Muscle layer of duodenum (tissue), 2 donors: ENCODE results near the gene PPP1R12B.
"Not testable (repeated sequence)": the region's sequence is repeated elsewhere in the genome, so short reads cannot be mapped to it uniquely, and the experiment has no call there.

Experiments used
- H3K27ac ChIP-seq: one replicate; pipeline ENCODE4 v1.7.0; 2013; ENCODE audit warnings: mild to moderate bottlenecking, low read length
- H3K27me3 ChIP-seq: one replicate; pipeline ENCODE4 v1.7.0; 2013; ENCODE audit warnings: low read depth, mild to moderate bottlenecking, control low read depth, low read length
- H3K36me3 ChIP-seq, 2 donors: one replicate each; pipeline ENCODE4 v1.7.0; 2013; ENCODE audit warnings: low read length in 2 of 2, control low read depth in 1 of 2, mild to moderate bottlenecking in 1 of 2; ENCODE audit not compliant: insufficient read depth in 2 of 2, control insufficient read depth in 1 of 2
- H3K4me1 ChIP-seq, 2 donors: one replicate each; pipeline ENCODE4 v1.7.0; 2013; ENCODE audit warnings: low read length in 2 of 2, mild to moderate bottlenecking in 2 of 2, control low read depth in 1 of 2, moderate library complexity in 1 of 2; ENCODE audit not compliant: insufficient read depth in 2 of 2, control insufficient read depth in 1 of 2
- H3K4me3 ChIP-seq, 2 donors: one replicate each; pipeline ENCODE4 v1.7.0; 2013; ENCODE audit warnings: low read length in 2 of 2, low read depth in 1 of 2, mild to moderate bottlenecking in 1 of 2
- H3K9me3 ChIP-seq, 2 donors: one replicate each; pipeline ENCODE4 v1.7.0; 2013; ENCODE audit warnings: low read length in 2 of 2, control low read depth in 1 of 2, mild to moderate bottlenecking in 1 of 2; ENCODE audit not compliant: control insufficient read depth in 1 of 2
- donor health status: healthy.

Gene PPP1R12B

DNA sequence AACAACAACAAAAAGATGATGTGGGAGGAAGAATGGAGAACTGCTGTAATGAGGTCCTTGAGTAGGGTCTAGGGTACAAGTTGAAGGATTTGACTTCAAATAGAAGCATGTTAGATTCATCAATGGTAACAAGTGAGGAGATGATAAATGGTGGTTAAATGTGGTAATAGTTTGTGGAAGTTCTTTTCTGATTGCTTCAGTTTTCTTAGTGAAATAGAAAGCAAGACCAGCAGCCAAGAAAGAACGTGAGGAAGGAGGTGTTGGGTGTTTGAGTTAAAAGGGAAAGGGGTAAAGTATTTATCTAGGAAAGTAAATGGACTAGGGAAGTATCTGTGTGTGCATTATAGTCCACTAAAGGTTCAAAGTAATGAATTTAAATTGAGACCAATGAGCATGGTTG, 177.6 kb downstream of the PPP1R12B start:
- not testable (repeated sequence) for H3K27me3 ChIP-seq, H3K27ac ChIP-seq, H3K4me3 ChIP-seq, H3K36me3 ChIP-seq, H3K9me3 ChIP-seq, H3K4me1 ChIP-seq

GRCh38 chr1:202528096-202528722, 179.7 kb downstream of the PPP1R12B start:
- H3K4me3 ChIP-seq, H3K36me3 ChIP-seq, H3K9me3 ChIP-seq, H3K27me3 ChIP-seq, H3K4me1 ChIP-seq, H3K27ac ChIP-seq: not testable (repeated sequence)

GRCh38 chr1:202530686-202531085, 182.2 kb downstream of the PPP1R12B start:
- H3K36me3 ChIP-seq, H3K4me1 ChIP-seq, H3K27ac ChIP-seq, H3K9me3 ChIP-seq, H3K27me3 ChIP-seq, H3K4me3 ChIP-seq: not testable (repeated sequence)

DNA sequence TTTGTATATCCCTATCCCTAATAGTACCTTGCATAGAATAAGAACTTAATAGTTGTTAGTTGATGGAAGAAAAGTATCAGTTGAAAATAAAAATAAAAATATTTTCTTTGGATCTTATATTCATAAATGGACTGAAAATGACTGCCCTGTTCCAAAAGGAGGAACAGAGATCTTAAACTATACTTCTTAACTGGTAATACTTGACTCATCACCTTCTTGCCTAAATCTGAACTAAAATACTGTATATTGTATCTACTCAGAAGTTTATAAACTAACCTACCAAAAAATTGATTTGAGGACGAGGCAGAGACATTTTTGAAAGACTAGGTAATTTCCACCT, 182.9 kb downstream of the PPP1R12B start:
- Histone ChIP-seq H3K4me3 (no peak overlapping the region), H3K4me1 (no peaks in the 10 kb centered on the region), H3K27ac (peak overlapping the region; percentile 51), H3K36me3 (no peaks in the 10 kb centered on the region), H3K27me3 (no peaks in the 10 kb centered on the region), H3K9me3 (no peaks in the 10 kb centered on the region)

DNA sequence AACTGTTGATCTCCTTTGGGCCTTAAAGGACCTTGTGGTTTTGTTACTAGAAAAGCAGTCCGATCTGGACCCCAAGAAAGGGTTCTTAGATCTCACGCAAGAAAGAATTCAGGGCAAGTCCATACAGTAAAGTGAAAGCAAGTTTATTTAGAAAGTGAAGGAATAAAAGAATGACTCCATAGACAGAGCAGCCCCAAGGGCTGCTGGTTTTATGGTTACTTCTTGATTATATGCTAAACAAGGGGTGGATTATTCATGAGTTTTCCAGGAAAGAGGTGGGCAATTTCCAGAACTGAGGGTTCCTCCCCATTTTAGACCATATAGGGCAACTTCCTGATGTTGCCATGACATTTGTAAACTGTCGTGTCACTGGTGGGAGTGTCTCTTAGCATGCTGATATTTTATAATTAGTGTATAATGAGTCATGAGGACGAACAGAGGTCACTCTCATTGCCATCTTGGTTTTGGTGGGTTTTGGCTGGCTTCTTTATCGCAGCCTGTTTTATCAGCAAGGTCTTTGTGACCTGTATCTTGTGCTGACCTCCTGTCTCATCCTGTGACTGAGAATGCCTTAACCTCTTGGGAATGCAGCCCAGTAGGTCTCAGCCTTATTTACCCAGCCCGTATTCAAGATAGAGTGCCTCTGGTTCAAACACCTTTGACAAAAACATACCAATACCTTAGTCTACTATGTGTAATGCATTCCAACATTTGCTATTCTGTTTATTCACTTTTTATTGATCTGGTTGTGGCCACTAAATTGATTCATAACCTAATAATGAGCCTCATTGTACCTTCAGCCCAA, 183.5 kb downstream of the PPP1R12B start:
- H3K4me1 ChIP-seq, H3K9me3 ChIP-seq, H3K36me3 ChIP-seq, H3K4me3 ChIP-seq, H3K27me3 ChIP-seq: not testable (repeated sequence)
- peak overlapping the region; percentile 51 for H3K27ac ChIP-seq

GRCh38 chr1:202539166-202539574, 190.7 kb downstream of the PPP1R12B start:
- H3K9me3 ChIP-seq, H3K36me3 ChIP-seq, H3K27me3 ChIP-seq, H3K4me1 ChIP-seq: not testable (repeated sequence)
- peak overlapping the region; percentile 97 for H3K27ac ChIP-seq
- H3K4me3 ChIP-seq, result peak overlapping the region; percentile 64 to 70

DNA sequence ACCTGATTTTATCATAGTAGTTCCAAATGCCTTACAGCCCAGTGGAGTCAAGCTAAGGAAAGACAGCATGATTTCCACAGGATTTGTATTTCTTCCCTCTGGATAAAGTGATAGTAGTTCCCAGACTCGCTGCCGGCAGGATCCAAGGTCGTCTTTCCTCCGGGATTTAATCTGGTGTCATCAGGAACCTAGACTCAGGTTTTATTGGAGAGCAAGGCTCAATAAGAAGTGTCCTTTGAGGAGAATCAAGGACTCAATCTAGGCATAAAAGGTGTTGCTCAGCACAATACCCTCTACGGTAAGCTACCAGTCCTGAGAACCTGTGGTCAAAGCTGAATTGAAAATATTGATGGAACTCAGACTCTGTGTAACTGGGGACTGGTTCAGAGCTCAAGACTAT, 191.1 kb downstream of the PPP1R12B start:
- peak overlapping the region; percentile 64 to 70 for H3K4me3 ChIP-seq
- H3K27ac ChIP-seq, result peak overlapping the region; percentile 97
- not testable (repeated sequence) for H3K9me3 ChIP-seq, H3K27me3 ChIP-seq, H3K36me3 ChIP-seq, H3K4me1 ChIP-seq

- Histone ChIP-seq H3K9me3 (no peaks in the 10 kb centered on the region), H3K27me3 (no peaks in the 10 kb centered on the region), H3K4me3 (peak overlapping the region; percentile 64 to 70), H3K4me1 (no peaks in the 10 kb centered on the region), H3K27ac (peak overlapping the region; percentile 97), H3K36me3 (no peaks in the 10 kb centered on the region)
These were observed 191.5 kb downstream of the PPP1R12B start for GRCh38 chr1:202540014-202540413.

- peak overlapping the region; percentile 97 for H3K27ac ChIP-seq
- H3K27me3 ChIP-seq, result no peaks in the 10 kb centered on the region
- peaks cover 0 to under 1% of the 10 kb centered on the region in 2 donors for H3K4me1 ChIP-seq
- no peaks in the 10 kb centered on the region for H3K9me3 ChIP-seq
- H3K4me3 ChIP-seq, result peak overlapping the region; percentile 64 to 70
- H3K36me3 ChIP-seq, result no peaks in the 10 kb centered on the region
These were observed 191.9 kb downstream of the PPP1R12B start for GRCh38 chr1:202540448-202540847.

GRCh38 chr1:202540858-202541257, 192.4 kb downstream of the PPP1R12B start:
- H3K36me3 ChIP-seq, H3K27me3 ChIP-seq, H3K9me3 ChIP-seq, H3K4me1 ChIP-seq: not testable (repeated sequence)
- Histone ChIP-seq H3K27ac (peak overlapping the region; percentile 97), H3K4me3 (peak overlapping the region; percentile 64 to 70)

DNA sequence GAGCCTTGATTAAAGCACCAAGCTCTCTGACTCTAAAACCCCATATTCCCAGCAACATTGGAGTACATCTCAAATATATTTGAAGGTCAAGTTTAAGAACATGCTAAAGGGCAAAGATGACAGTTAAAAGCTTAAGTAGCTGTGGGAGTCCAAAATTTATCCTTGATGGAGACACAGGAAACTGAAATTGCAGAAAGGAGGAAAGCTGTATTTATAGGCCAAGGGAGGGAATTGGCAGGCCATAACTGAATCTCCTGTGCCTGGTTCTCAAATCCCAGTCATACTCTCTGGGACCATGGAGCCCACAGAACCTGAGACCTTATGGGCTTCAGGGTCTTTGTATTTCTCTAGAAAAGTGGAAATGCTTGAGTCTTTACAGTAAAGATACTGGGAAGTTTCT, 193.9 kb downstream of the PPP1R12B start:
- H3K4me3 ChIP-seq, result peak overlapping the region; percentile 61 to 64

GRCh38 chr1:202543537-202543936, 195.0 kb downstream of the PPP1R12B start:
- H3K9me3 ChIP-seq, H3K36me3 ChIP-seq, H3K4me1 ChIP-seq, H3K27me3 ChIP-seq: not testable (repeated sequence)
- Histone ChIP-seq H3K27ac (peak overlapping the region; percentile 97), H3K4me3 (peak overlapping the region in 1 of 2 donors; percentile 64)

More for the DNA sequence above, 193.9 kb downstream of the PPP1R12B start:
- H3K36me3 ChIP-seq, H3K27me3 ChIP-seq, H3K9me3 ChIP-seq, H3K4me1 ChIP-seq: not testable (repeated sequence)
- H3K27ac ChIP-seq, result peak overlapping the region; percentile 97
